HG03432 (cell line): ENCODE results near the gene ASPA.
"Not testable (repeated sequence)": the region's sequence is repeated elsewhere in the genome, so short reads cannot be mapped to it uniquely, and the experiment has no call there.

Source experiments
- ATAC-seq: cut with Tn5 transposase; IDR thresholded peaks from one replicate; pipeline ENCODE4 v1.9.1; 2021; ENCODE audit warnings: mild to moderate bottlenecking, moderate library complexity; ENCODE audit not compliant: unreplicated experiment

The ASPA gene

GRCh38 chr17:3507071-3507470 is 31.3 kb downstream of the ASPA start:
- ATAC-seq: no peak

- no peak for ATAC-seq
Measured at GRCh38 chr17:3507869-3508268, 32.1 kb downstream of the ASPA start.

DNA sequence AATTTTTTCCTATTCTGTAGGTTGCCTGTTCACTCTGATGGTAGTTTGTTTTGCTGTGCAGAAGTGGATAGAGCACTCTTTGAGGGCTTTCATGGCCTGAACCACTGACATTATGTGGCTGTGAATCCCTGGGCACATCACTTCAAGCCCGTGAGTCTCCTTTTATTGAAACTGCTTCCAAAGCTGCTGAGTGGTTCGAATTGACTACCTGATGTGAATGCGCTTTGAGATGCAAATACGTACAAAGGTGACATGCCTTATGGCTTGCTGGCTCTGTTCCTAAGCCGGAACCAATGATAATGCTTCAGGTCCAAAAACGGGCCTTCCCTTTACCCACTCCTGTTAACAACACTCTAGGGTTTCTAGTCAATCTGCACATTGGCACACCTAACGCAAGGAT is 34.3 kb downstream of the ASPA start:
- ATAC-seq: no peak

DNA sequence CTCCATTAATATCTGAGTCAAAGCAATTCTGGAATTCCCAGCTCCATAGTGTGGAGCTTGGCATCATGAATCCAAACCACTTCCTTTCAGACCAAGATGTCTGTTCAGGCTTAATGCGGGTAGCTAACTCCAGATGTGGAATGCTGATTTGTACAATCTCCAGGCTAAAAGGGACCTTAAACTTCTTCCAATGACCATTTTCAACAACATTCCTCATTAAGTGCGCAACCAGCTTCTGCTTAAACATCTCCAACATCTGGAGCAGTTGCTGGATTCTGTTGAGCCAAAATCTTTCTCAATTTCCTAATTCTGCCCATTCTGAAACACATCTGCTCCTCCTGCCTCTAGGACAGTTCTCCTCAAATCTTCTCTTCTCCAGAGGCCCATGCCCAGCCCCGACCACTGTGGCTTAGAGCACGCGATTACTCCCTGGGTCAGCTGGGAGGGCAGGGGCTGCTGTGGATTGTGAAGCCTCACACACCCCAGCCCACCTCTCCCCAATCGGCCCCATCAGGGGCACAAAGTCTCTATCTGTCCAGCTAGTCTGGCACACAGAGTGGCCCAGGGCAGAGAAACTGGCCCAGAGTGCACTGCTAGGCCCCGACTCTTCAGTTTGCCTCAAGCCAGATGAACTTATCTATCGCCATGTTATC is 36.2 kb downstream of the ASPA start:
- no peak for ATAC-seq

DNA sequence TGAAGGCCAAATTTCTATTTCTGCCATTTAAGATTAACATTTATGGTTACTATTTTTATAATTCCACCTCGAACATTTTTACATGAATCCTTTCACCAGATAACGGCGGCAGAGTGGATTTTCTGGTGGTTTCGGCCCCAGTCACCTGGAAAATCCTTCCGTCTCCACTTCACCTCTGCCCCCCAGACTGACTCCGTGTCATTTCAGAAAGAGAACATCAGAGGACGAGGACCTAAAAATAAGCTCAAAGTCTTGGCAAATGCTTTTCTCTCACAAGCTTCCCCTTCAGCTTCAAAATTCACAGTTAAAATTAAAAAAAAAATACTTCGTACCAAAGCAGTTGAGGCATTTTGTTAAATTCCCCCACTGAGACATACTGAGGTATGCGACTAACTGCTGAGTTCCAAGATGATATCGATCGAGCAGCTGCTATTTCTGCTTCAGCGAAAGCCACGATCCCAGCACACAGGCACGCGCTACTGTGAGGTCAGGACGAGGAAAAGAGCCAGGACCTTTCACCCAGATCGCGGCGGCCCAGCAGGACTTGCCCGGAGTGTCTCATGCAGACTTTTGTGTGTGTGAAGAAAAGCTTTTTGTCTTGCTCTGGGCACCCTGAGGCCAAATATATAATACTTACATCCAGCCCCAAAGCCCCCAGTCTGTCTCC is 36.8 kb downstream of the ASPA start:
- ATAC-seq: no peak

DNA sequence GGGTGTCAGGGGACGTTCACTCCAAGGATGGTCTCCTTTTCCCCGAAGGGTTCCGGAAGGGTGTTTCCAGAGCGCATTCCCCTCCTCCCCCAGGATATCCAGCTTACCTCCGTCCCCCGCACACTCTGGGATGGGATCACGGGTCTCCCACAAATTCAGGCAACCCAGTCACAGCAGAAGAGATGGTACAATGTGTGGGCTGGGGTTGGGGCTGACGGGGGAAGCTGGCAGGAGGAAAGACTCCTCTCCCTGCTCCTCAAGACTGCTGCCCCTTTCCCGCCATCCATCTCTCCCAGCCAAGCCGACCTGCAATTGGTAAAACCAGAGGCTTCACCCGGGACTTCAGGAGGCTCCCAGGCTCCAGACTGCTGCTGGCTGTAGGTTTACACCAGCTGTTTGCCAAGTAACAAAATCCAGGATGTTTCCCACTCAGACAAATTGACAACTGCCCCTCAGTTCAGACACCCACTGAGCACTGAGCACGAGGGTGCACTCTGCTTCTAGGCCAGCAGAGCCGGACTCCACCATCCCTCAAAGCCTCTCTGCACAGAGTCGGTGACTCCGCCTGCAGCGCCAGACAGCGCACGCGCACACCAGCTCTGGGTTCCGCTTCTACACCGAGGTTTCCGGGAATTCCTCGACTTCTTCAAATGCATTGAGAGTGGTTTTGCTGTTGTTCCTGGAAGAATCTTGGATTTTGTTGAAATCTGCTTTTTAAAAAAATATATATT is 37.7 kb downstream of the ASPA start:
- ATAC-seq: no peak

DNA sequence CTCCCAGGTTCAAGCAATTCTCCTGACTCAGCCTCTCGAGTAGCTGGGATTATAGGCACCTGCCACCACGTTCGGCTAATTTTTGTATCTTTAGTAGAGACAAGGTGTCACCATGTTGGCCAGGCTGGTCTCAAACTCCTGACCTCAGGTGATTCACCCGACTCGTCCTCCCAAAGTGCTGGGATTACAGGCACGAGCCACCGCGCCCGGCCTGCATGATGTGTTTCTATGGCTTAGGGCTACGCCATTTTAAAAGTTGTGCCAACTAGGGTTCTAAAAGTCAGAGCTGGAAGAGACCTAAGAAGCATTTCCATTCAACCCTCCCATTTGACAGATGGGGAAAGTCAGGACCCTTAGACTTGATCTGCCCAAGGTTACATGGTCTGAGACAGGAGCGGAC is 38.4 kb downstream of the ASPA start:
- ATAC-seq: not testable (repeated sequence)

GRCh38 chr17:3514873-3515272 is 39.1 kb downstream of the ASPA start:
- ATAC-seq: no peak

GRCh38 chr17:3519472-3519871 is 43.7 kb downstream of the ASPA start:
- not testable (repeated sequence) for ATAC-seq

DNA sequence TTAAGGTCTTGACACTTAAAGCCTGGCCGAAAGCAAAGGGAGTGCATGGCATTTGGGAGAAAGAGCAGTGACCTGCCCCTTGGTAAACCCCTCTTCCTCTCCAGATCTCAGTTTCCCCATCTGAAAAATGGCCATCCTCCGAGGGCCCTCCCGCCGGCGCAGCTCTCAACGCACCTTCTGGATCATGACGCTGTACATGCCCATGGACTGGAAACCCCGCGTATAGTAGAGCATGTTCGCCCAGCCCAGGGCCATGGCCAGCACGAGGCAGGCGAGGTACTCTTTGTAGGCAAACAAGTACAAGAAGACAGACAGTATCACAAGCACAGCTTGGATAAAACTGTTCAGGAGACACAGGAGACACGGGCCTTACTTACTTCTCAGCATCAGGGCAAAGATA is 48.2 kb downstream of the ASPA start:
- ATAC-seq: no peak

GRCh38 chr17:3526491-3526890 is 50.7 kb downstream of the ASPA start:
- no peak for ATAC-seq

- ATAC-seq: no peak
Measured at GRCh38 chr17:3526971-3527370, 51.2 kb downstream of the ASPA start.

DNA sequence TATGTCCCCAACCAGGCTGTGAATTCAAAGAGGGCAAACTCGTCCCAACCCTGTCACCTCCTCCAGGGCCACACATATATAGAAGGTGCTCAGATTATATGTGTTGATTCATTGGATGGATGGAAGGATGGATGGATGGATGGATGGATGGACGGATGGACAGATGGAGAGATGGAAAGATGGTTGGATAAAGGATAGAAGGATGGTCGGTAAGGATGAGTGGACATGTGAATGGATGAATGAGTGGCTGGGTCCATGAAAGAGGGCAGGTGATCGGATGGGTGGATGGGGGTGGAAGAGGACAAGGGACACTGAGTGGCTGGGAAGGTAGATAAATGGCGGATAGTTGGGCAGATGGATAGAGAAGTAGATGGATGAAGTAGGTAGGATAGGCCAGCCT is 51.7 kb downstream of the ASPA start:
- ATAC-seq: no peak

DNA sequence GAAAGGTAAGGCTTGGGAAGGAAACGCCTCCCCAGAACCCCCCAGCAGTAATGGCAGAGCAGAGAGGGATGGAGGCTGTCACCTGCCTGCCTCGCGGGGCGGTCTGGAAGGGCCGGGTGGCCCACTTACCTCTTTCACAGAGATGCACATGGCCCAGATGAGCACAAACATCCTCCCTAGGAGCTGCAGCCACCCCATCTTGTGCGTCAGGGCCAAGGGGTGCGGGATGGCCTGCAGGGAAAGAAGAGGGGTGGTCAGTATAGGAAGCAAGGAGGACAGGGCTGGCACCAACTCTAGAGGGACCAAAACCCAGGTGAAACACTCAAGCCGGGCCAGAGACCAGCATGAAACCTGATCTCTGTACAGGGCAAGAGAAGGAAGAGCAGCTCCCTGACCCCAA is 52.1 kb downstream of the ASPA start:
- no peak for ATAC-seq

GRCh38 chr17:3528403-3528851 is 52.6 kb downstream of the ASPA start:
- ATAC-seq: no peak

DNA sequence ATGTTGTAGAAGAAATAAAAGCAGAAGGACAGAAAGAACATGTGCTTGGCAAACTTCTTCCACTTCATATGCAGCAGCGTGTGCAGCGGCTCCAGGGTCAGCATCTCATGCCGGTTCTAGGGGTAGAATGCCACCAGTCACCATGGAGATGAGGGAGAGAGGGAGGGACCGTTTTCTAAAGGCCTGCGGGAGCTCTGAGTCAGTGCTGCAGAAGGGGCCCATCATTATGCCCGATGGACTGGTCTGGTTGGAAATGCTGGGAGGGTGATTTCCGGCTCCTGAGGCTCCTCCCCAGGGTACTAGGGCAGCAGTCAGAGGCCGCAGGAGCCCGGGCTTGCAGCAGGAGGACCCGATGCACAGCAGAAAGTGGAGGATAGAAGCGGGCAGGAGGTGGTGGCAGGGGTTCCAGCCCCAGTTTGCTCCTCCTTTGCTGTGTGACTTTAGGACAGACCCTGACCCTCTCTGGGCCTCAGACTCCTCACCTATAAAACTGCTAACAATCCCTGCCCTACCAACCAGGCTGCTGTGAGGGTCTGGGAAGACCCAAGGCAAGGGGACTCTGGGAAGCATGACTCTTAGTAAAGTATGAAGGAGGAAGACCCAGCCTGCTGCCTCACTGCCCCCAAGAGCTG is 53.2 kb downstream of the ASPA start:
- no peak for ATAC-seq

DNA sequence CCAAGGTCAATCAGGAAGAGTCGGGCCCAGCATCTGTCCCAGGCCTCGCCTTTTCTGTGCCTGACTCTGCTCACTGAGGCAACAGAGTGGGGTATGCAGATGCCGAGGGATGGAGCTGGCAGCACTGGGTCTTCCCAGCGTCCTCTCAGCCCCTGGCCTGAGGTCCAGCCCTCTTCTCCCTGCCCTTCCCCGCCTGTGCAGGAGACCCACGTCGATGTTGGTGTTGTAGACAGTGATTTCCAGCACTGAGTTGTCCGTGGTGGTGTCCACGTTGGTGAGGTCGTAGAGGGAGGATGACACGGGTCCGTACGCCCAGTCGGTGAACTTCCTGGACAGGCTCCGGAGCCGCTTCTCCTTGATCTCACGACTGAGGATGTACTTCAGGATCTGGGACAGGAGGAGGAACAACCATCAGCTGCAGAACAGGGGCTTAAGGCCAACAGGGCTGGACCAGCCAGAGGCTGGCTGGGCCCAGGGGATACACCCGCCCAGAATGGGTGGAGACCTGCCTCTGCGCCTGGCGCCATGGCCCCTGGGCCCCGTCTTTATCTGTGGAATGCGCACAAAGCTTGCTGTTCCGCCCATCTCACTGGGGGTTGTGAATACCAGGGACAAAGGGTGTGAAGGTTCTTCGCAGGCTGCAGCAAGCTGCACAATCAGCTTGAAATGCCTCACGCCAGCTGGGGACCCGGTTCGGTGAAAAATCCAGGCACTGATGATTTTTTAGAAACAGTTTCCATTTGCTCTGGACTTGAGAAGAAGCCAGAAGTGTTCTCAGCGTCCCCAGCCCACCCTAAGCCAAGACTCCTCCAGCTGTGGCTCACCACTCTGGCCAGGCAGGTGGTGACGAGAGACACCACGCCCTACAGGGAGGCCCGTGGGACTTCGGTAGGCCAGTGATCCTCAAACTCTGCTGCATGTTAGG is 54.3 kb downstream of the ASPA start:
- ATAC-seq: no peak

GRCh38 chr17:3531266-3532101 is 55.7 kb downstream of the ASPA start:
- no peak for ATAC-seq

GRCh38 chr17:3532106-3532858 is 56.5 kb downstream of the ASPA start:
- no peak for ATAC-seq
